H1 (cell line): ENCODE results near the gene RHOBTB3. TPM values are rescaled to one million over a fixed set of nuclear protein-coding genes. Genes with fewer than 3 reads are reported as not detected.

ENCODE experiments used
- CTBP2 ChIP-seq: IDR thresholded peaks from 2 replicates; pipeline ENCODE4 v1.7.0; 2011; ENCODE audit warnings: borderline replicate concordance, mild to moderate bottlenecking, moderate library complexity, mixed read lengths, low read length; ENCODE audit not compliant: insufficient read depth, insufficient read length
- polyA plus RNA-seq, 7 experiments: library from polyadenylated mRNA; depleted of rRNA in 3 of 7; stranded (reverse) in 5 of 7; unstranded in 2 of 7; fragments of >200 nt in 5 of 7; fragments of 200-250 nt in 2 of 7; gene quantifications; 1 replicate in 5 of 7; 2 replicates in 1 of 7; 4 replicates in 1 of 7; pipeline versions ENCODE4 v1.2.1 to v1.2.3, GENCODE V29; 2011 to 2013; ENCODE audit warnings: missing spikeins in 2 of 7, mixed read lengths in 2 of 7
- total RNA-seq: library from RNA; stranded (reverse); fragmentation: NEBNext Ultra II Directional; extraction: Animal tissue kit (Norgen Biotek cat#: 25700); gene quantifications from 2 replicates; pipeline ENCODE4 v1.2.1, GENCODE V29; 2021

RHOBTB3 gene
- total and polyA plus RNA-seq, 2 of the 8 experiments (the other 6 are each of a cell fraction or from before 2014, with no cell fraction given), result 8.2 to 17.5 TPM

GRCh38 chr5:95781101-95781583 is 50.0 kb downstream of the RHOBTB3 start (continued):
- no peak for TF ChIP-seq CTBP2
- TF ChIP-seq, all 59 proteins: peak for 3
